OCI-LY3 (cell line): ENCODE results near the gene TEX36.

Experiments used
- CTCF ChIP-seq: fragments of 200-600, 300-600 bp; sonication (generic); IDR thresholded peaks from 2 replicates; pipeline ENCODE4 v1.5.1; 2014; ENCODE audit warnings: antibody characterized with exemption, low read length, low read depth
- EZH2phosphoT487 ChIP-seq: fragments of 200-600 bp; shearing (Covaris generic); IDR thresholded peaks from 2 replicates; pipeline ENCODE4 v1.6.1; 2018; ENCODE audit warnings: antibody characterized with exemption, mixed run types, low read depth

GRCh38 chr10:125683821-125684220 lies 858 bp upstream of the TEX36 start:
- TF ChIP-seq CTCF (no peak), EZH2phosphoT487 (no peak)
